ENCODE measurements around the gene LAMB1. TPM values are rescaled to one million over a fixed set of nuclear protein-coding genes. Genes with fewer than 3 reads are reported as not detected.

The LAMB1 gene
- total and polyA plus RNA-seq, 4 donors, result 95.9 to 285 (median 173) TPM

DNA sequence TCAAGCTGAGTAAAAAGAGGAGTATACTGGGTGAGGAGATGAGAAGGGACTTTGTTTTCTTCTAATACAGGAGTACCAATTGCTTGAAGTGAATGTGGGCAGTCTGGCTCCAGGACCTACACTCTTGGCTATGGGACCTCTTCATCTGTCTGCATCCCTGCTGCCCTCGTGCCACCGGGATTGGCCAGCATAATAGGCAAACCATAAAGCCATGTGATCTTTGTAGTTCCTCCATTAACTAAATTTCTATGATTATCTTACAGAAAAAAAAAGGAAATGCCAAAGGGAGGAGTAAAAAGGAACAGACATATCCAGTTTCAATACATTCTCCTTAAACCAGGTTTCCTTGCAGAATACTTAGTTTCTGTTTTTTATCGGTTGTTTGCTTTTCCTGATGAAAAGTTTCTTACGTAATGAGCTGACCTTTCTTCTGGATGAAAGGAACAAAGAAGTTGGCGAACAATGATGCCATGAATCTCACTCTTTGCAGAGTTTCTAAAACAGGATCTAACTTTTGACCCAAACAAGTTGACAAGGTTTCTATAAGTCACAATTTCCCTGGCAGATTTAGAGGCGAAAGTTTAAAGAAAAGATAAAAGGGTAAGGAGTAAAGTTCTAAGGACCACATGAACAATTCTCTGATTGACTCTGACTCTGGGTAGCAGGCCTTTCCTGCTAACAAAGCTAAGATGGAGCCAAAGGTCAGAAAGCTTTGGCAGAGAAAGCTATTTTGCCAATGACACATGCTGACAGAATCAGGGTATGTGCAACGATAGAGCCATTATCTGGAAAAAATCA lies 54.1 kb downstream of the LAMB1 start:
- ATAC-seq (ENCODE audit: insufficient read depth, low FRiP score) (no peak), DNase-seq (peak in 1 of 3 donors; percentile 35)
- Histone ChIP-seq H3K9ac (ENCODE audit: insufficient read depth in 1 of 2, low read length in 2 of 2) (no peak overlapping the region), H3K9me3 (ENCODE audit: control insufficient read depth in 4 of 4, insufficient read depth in 3 of 4, low read length in 3 of 4) (no peaks in the 10 kb centered on the region), H3K27me3 (ENCODE audit: control insufficient read depth in 3 of 3, insufficient read depth in 3 of 3, low read length in 2 of 3) (no peaks in the 10 kb centered on the region), H3K27ac (ENCODE audit: low read depth in 1 of 2, low read length in 1 of 2) (no peak overlapping the region), H3K4me1 (ENCODE audit: control insufficient read depth in 5 of 5, insufficient read depth in 5 of 5, low read length in 5 of 5) (peaks cover 2 to 4% (median 3%) of the 10 kb centered on the region in 5 donors), H3K4me3 (no peak overlapping the region), H3K36me3 (ENCODE audit: control insufficient read depth in 4 of 4, insufficient read depth in 4 of 4, low read length in 4 of 4) (peaks cover 2 to 51% (median 21%) of the 10 kb centered on the region in 4 donors)
- 67 to 78% methylated on average over 7 of the region's 7 CpGs for WGBS, 2 donors
- TF ChIP-seq, protein P1, sequence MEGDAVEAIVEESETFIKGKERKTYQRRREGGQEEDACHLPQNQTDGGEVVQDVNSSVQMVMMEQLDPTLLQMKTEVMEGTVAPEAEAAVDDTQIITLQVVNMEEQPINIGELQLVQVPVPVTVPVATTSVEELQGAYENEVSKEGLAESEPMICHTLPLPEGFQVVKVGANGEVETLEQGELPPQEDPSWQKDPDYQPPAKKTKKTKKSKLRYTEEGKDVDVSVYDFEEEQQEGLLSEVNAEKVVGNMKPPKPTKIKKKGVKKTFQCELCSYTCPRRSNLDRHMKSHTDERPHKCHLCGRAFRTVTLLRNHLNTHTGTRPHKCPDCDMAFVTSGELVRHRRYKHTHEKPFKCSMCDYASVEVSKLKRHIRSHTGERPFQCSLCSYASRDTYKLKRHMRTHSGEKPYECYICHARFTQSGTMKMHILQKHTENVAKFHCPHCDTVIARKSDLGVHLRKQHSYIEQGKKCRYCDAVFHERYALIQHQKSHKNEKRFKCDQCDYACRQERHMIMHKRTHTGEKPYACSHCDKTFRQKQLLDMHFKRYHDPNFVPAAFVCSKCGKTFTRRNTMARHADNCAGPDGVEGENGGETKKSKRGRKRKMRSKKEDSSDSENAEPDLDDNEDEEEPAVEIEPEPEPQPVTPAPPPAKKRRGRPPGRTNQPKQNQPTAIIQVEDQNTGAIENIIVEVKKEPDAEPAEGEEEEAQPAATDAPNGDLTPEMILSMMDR (IDR thresholded peaks at IDR 0.05; ENCODE audit: control extremely low read depth, extremely low read depth), result no peak

DNA sequence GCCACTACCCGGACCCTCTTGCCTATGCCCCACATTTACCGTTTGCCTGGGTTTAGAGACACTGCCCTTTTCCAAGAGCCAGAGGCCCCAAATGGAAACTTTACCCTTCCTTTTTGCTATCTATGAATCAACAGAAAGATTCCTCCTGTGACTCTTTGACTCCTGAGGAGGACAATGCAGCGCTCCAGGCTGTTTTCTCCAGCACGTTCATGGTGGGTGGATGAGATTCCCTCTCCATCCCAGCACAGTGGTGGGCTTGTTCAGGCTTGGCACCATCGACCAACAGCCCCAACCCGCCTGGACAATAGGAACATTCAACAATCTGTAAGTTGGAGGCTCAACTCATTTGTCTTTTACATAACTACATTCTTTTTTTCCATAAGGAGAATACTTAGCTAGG lies 56.1 kb downstream of the LAMB1 start:
- Histone ChIP-seq H3K36me3 (ENCODE audit: control insufficient read depth in 4 of 4, insufficient read depth in 4 of 4, low read length in 4 of 4) (peaks cover 2 to 42% (median 21%) of the 10 kb centered on the region in 4 donors), H3K9ac (ENCODE audit: insufficient read depth in 1 of 2, low read length in 2 of 2) (no peak overlapping the region), H3K4me3 (no peak overlapping the region), H3K4me1 (ENCODE audit: control insufficient read depth in 5 of 5, insufficient read depth in 5 of 5, low read length in 5 of 5) (peaks cover 0 to 4% (median 3%) of the 10 kb centered on the region in 5 donors), H3K27me3 (ENCODE audit: control insufficient read depth in 3 of 3, insufficient read depth in 3 of 3, low read length in 2 of 3) (no peaks in the 10 kb centered on the region), H3K9me3 (ENCODE audit: control insufficient read depth in 4 of 4, insufficient read depth in 3 of 4, low read length in 3 of 4) (no peaks in the 10 kb centered on the region), H3K27ac (ENCODE audit: low read depth in 1 of 2, low read length in 1 of 2) (no peak overlapping the region)
- DNase-seq (no peak), ATAC-seq (ENCODE audit: insufficient read depth, low FRiP score) (no peak)
- WGBS, 2 donors, result 91 to 94% methylated on average over 6 of the region's 6 CpGs
- TF ChIP-seq, protein P1 (IDR thresholded peaks at IDR 0.05; ENCODE audit: control extremely low read depth, extremely low read depth), result no peak

DNA sequence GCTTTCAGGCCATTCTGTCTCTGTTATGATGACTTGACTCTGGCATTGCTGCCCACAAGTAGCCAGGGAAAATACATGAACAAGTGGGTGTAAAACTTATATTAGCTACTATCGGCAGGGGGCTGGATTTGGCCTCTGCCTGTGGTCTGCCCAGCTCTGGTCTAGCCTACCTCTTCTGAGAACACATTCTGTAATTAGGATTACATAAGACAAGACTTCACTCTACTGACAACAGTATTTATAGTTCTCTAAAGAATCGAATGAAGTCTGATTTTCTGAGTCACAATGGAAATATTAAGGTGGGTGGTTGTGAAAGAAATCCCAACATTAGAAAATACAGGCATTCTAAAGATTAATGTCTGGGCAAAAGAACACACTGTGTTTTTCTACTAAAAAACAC lies 56.5 kb downstream of the LAMB1 start:
- 74 to 78% methylated on average over 2 of the region's 2 CpGs for WGBS, 2 donors
- Histone ChIP-seq H3K9me3 (ENCODE audit: control insufficient read depth in 4 of 4, insufficient read depth in 3 of 4, low read length in 3 of 4) (no peaks in the 10 kb centered on the region), H3K36me3 (ENCODE audit: control insufficient read depth in 4 of 4, insufficient read depth in 4 of 4, low read length in 4 of 4) (peaks cover 0 to 37% (median 17%) of the 10 kb centered on the region in 4 donors), H3K27me3 (ENCODE audit: control insufficient read depth in 3 of 3, insufficient read depth in 3 of 3, low read length in 2 of 3) (no peaks in the 10 kb centered on the region), H3K27ac (ENCODE audit: low read depth in 1 of 2, low read length in 1 of 2) (no peak overlapping the region), H3K4me3 (no peak overlapping the region), H3K4me1 (ENCODE audit: control insufficient read depth in 5 of 5, insufficient read depth in 5 of 5, low read length in 5 of 5) (peaks cover 0 to 4% (median 3%) of the 10 kb centered on the region in 5 donors), H3K9ac (ENCODE audit: insufficient read depth in 1 of 2, low read length in 2 of 2) (no peak overlapping the region)
- ATAC-seq (ENCODE audit: insufficient read depth, low FRiP score) (no peak), DNase-seq (no peak)
- TF ChIP-seq, protein P1 (IDR thresholded peaks at IDR 0.05; ENCODE audit: control extremely low read depth, extremely low read depth), result no peak

All from lung (tissue), 12 donors.